PC-3 (cell line): ENCODE data around the gene ABCB10. TPM values are rescaled to one million over a fixed set of nuclear protein-coding genes. Genes with fewer than 3 reads are reported as not detected.
A peak's percentile ranks its signal among the peaks of the same experiment; 100 is the strongest.
"Not testable (repeated sequence)": the region's sequence is repeated elsewhere in the genome, so short reads cannot be mapped to it uniquely, and the experiment has no call there.

Experiments
- ATAC-seq: fragments of 200-7000 bp; cut with Tn5 transposase; 2 replicates; pipeline ENCODE4 v1.9.1; 2020; ENCODE audit warnings: mild to moderate bottlenecking, moderate library complexity
- BruUV-seq: library from RNA; stranded (reverse); fragments of 400-500 nt; replicated peaks from 2 replicates; lab custom pipeline; 2021; lab: Mats Ljungman, UMichigan
- CTCF ChIA-PET: fragments of 300-600 bp; sonication (Branson Sonifier 250); formaldehyde crosslinking; loops from one replicate; lab custom pipeline; 2022; ENCODE audit warnings: antibody characterized with exemption; lab: Charles Lee
- POLR2A ChIA-PET: fragments of 300-600 bp; sonication (Branson Sonifier 250); formaldehyde crosslinking; loops from one replicate; lab custom pipeline; 2022; ENCODE audit warnings: antibody characterized with exemption; ENCODE audit not compliant: unreplicated experiment; lab: Charles Lee
- DNase-seq: peaks from one replicate; pipeline ENCODE4 v3.0.0-alpha.2; 2015
- H2AFZ ChIP-seq: fragments of 300-600 bp; sonication (generic); 2 replicates; pipeline ENCODE4 v1.6.0; 2016; ENCODE audit warnings: antibody characterized with exemption, low read length
- H3F3A ChIP-seq: fragments of 300-600 bp; sonication (generic); one replicate; pipeline ENCODE4 v1.6.0; 2017; ENCODE audit warnings: antibody characterized with exemption, low read length, control low read depth, mild to moderate bottlenecking; ENCODE audit not compliant: unreplicated experiment
- H3K27ac ChIP-seq: fragments of 300-600 bp; sonication (generic); 2 replicates; pipeline ENCODE4 v1.5.1; 2016; ENCODE audit warnings: mild to moderate bottlenecking, low read length
- H3K27me3 ChIP-seq: fragments of 300-600 bp; sonication (generic); 2 replicates; pipeline ENCODE4 v1.6.1; 2016; ENCODE audit warnings: low read length, mixed read lengths
- H3K36me3 ChIP-seq: fragments of 300-600 bp; sonication (generic); 2 replicates; pipeline ENCODE4 v1.6.1; 2016; ENCODE audit warnings: low read depth, mixed run types, low read length, mixed read lengths
- H3K4me1 ChIP-seq: fragments of 300-600 bp; sonication (generic); 2 replicates; pipeline ENCODE4 v1.5.1; 2016; ENCODE audit warnings: low read length; ENCODE audit not compliant: insufficient read depth
- H3K4me2 ChIP-seq: fragments of 300-600 bp; sonication (generic); 2 replicates; pipeline ENCODE4 v1.6.0; 2016; ENCODE audit warnings: low read length
- H3K4me3 ChIP-seq: fragments of 300-600 bp; sonication (generic); 2 replicates; pipeline ENCODE4 v1.5.1; 2016; ENCODE audit warnings: mild to moderate bottlenecking, low read length, mixed read lengths
- H3K79me2 ChIP-seq: fragments of 300-600 bp; sonication (generic); 2 replicates; pipeline ENCODE4 v1.6.1; 2017; ENCODE audit warnings: low read length, mixed read lengths
- H3K9ac ChIP-seq: fragments of 300-600 bp; sonication (generic); 2 replicates; pipeline ENCODE4 v1.6.0; 2016; ENCODE audit warnings: mild to moderate bottlenecking, low read length
- H3K9me2 ChIP-seq: fragments of 300-600 bp; sonication (generic); replicated peaks from 2 replicates; pipeline ENCODE4 v1.6.1; 2016; ENCODE audit warnings: mixed run types, low read length, mixed read lengths
- H3K9me3 ChIP-seq: fragments of 300-600 bp; sonication (generic); 2 replicates; pipeline ENCODE4 v1.6.1; 2016; ENCODE audit warnings: low read length, mixed read lengths
- H4K20me1 ChIP-seq: fragments of 300-600 bp; sonication (generic); 2 replicates; pipeline ENCODE4 v1.6.1; 2016; ENCODE audit warnings: low read length, mixed read lengths
- CTCF ChIP-seq: fragments of 300-600 bp; sonication (generic); conservative IDR thresholded peaks from 2 replicates; pipeline ENCODE4 v1.5.1; 2017; ENCODE audit warnings: antibody characterized with exemption, low read depth, mild to moderate bottlenecking, low read length
- EZH2 ChIP-seq: fragments of 300-600 bp; sonication (generic); IDR thresholded peaks from one replicate; pipeline ENCODE4 v1.6.1; 2017; ENCODE audit warnings: antibody characterized with exemption, mild to moderate bottlenecking, low read length; ENCODE audit not compliant: unreplicated experiment
- EZH2phosphoT487 ChIP-seq: fragments of 300-600 bp; sonication (generic); IDR thresholded peaks from 2 replicates; pipeline ENCODE4 v1.6.1; 2018; ENCODE audit warnings: mild to moderate bottlenecking, antibody characterized with exemption, low read length, borderline replicate concordance
- intact Hi-C: fragments of 100-400 bp; cut with micrococcal nuclease; formaldehyde crosslinking; loops from 2 replicates; pipeline ENCODE4 v1.9.0; 2023
- total RNA-seq: library from RNA; depleted of rRNA; stranded (reverse); fragments of >200 nt; gene quantifications from 2 replicates; pipeline ENCODE4 v1.2.3, GENCODE V29; 2014

The ABCB10 gene
- total RNA-seq, 1 experiment from 2014 or later = 30.4 TPM

GRCh38 chr1:229563241-229563640 is 4.7 kb upstream of the ABCB10 start:
- CTCF ChIA-PET = no interaction called here
- Histone ChIP-seq H3K9me2 (no peaks in the 10 kb centered on the region), H3K27ac (no peak overlapping the region), H3F3A (no peaks in the 10 kb centered on the region), H3K9ac (no peak overlapping the region), H3K4me1 (peaks cover 7% of the 10 kb centered on the region; the same call in 1 of the 2 replicates), H4K20me1 (no peaks in the 10 kb centered on the region), H3K79me2 (no peaks in the 10 kb centered on the region), H3K4me2 (no peak overlapping the region), H3K36me3 (no peaks in the 10 kb centered on the region), H3K27me3 (no peaks in the 10 kb centered on the region), H3K4me3 (no peak overlapping the region), H2AFZ (no peak overlapping the region), H3K9me3 (no peaks in the 10 kb centered on the region)
- BruUV-seq = no TSS peak
- DNase-seq (no peak), ATAC-seq (no peak)
- POLR2A ChIA-PET = no interaction called here
- intact Hi-C loops = no loop called here
- TF ChIP-seq CTCF (no peak), EZH2 (no peak), EZH2phosphoT487 (no peak)

GRCh38 chr1:229562686-229563085 is 4.2 kb upstream of the ABCB10 start:
- TF ChIP-seq EZH2 = no peak
- no peak for TF ChIP-seq CTCF
- no peak for TF ChIP-seq EZH2phosphoT487
- Histone ChIP-seq H3K9me3 (no peaks in the 10 kb centered on the region), H3K27ac (no peak overlapping the region), H3K4me2 (no peak overlapping the region), H3K36me3 (no peaks in the 10 kb centered on the region), H3K79me2 (peaks cover 3% of the 10 kb centered on the region), H3K4me3 (no peak overlapping the region), H3F3A (no peaks in the 10 kb centered on the region), H3K9ac (no peak overlapping the region), H4K20me1 (no peaks in the 10 kb centered on the region), H3K4me1 (peaks cover 8% of the 10 kb centered on the region; the same call in 1 of the 2 replicates), H3K27me3 (no peaks in the 10 kb centered on the region), H2AFZ (no peak overlapping the region), H3K9me2 (no peaks in the 10 kb centered on the region)
- intact Hi-C loops = no loop called here
- BruUV-seq = no TSS peak
- DNase-seq = no peak
- ChIA-PET CTCF (no interaction called here), POLR2A (no interaction called here)
- no peak for ATAC-seq

- no peak for DNase-seq
- BruUV-seq = no TSS peak
- H3K27ac ChIP-seq = no peak overlapping the region
- H3K36me3 ChIP-seq = no peaks in the 10 kb centered on the region
- no peak for ATAC-seq
- H3K4me3 ChIP-seq = no peak overlapping the region
- no peak overlapping the region for H3K9ac ChIP-seq
- H3K4me2 ChIP-seq = no peak overlapping the region
- intact Hi-C loops = no loop called here
- no peak for TF ChIP-seq EZH2phosphoT487
- TF ChIP-seq CTCF = no peak
- no peak for TF ChIP-seq EZH2
- H3F3A ChIP-seq = no peaks in the 10 kb centered on the region
- no peaks in the 10 kb centered on the region for H3K9me3 ChIP-seq
- no peaks in the 10 kb centered on the region for H3K27me3 ChIP-seq
- H2AFZ ChIP-seq = no peak overlapping the region
- POLR2A ChIA-PET = no interaction called here
- peaks cover 18% of the 10 kb centered on the region for H3K79me2 ChIP-seq
- no peaks in the 10 kb centered on the region for H4K20me1 ChIP-seq
- CTCF ChIA-PET = interaction anchor here (0.6 to 1.0 kb wide), 2 partner anchors 18 to 625 kb away, joined by 3 to 6 read pairs; no protein-coding TSS in a partner anchor
- no peaks in the 10 kb centered on the region for H3K9me2 ChIP-seq
- peaks cover 23% of the 10 kb centered on the region for H3K4me1 ChIP-seq
Observed at GRCh38 chr1:229561141-229561540, 2.6 kb upstream of the ABCB10 start.

- H4K20me1 ChIP-seq, intact Hi-C loops, DNase-seq, BruUV-seq, H3K27me3 ChIP-seq, H3K27ac ChIP-seq, H3K36me3 ChIP-seq, ATAC-seq, H3F3A ChIP-seq, H3K9me2 ChIP-seq, H3K9me3 ChIP-seq, POLR2A ChIA-PET: not testable (repeated sequence)
- H2AFZ ChIP-seq = 0 out of 2 replicates have a peak overlapping the region, but pooled peaks have one; percentile 94
- H3K9ac ChIP-seq = peak overlapping the region; percentile 79; the same call in 1 of the 2 replicates
- peaks cover 29% of the 10 kb centered on the region for H3K79me2 ChIP-seq
- CTCF ChIA-PET = interaction anchor here (0.5 kb wide), 1 partner anchor 24 kb away, joined by 5 read pairs; no protein-coding TSS in a partner anchor
- peak overlapping the region; percentile 91 for H3K4me3 ChIP-seq
- peak overlapping the region; percentile 95 for H3K4me2 ChIP-seq
- H3K4me1 ChIP-seq = peaks cover 23% of the 10 kb centered on the region
Observed at GRCh38 chr1:229560124-229560523, 1.6 kb upstream of the ABCB10 start.
